H1 (cell line): Measurements from ENCODE around the gene GTF2IRD1.

Experiments used
- ATF3 ChIP-seq: IDR thresholded peaks from 2 replicates; pipeline ENCODE4 v1.6.1; 2011; ENCODE audit warnings: low read depth, mild to moderate bottlenecking, low read length; ENCODE audit not compliant: insufficient read depth
- CTCF ChIP-seq, 3 experiments: IDR thresholded peaks; 1 replicate in 2 of 3; 2 replicates in 1 of 3; pipeline versions ENCODE4 v1.5.1 to v1.6.1; 2011; ENCODE audit warnings: low read length in 3 of 3, mild to moderate bottlenecking in 3 of 3, inconsistent platforms in 2 of 3, low read depth in 1 of 3, moderate library complexity in 1 of 3; ENCODE audit not compliant: insufficient read depth in 1 of 3; ENCODE audit errors: control extremely low read depth in 1 of 3
- SP1 ChIP-seq: IDR thresholded peaks from 2 replicates; pipeline ENCODE4 v1.6.1; 2011; ENCODE audit warnings: low read depth, low read length

GRCh38 chr7:74424291-74424880, 29.3 kb upstream of the GTF2IRD1 start:
- TF ChIP-seq CTCF (IDR thresholded peaks at IDR 0.05; ENCODE audit: control extremely low read depth in 1 of 3, insufficient read depth in 1 of 3, low read depth in 1 of 3, low read length in 3 of 3), result no peak
- TF ChIP-seq ATF3, result no peak
- TF ChIP-seq SP1, result no peak
